Cardiac muscle cell (in vitro differentiated cells and primary cell): Measurements from ENCODE around the gene TERB2. TPM values are rescaled to one million over a fixed set of nuclear protein-coding genes. Genes with fewer than 3 reads are reported as not detected.
A peak's percentile ranks its signal among the peaks of the same experiment; 100 is the strongest.
"Not testable (repeated sequence)": the region's sequence is repeated elsewhere in the genome, so short reads cannot be mapped to it uniquely, and the experiment has no call there.

Experiments
- DNase-seq, 2 donors: peaks; one replicate each; pipeline versions ENCODE4 v3.0.0 to v3.0.0-alpha.2; 2010 to 2017; ENCODE audit warnings: low read depth in 1 of 2, low spot score in 1 of 2
- H3K27ac ChIP-seq: fragments of 200-600 bp; sonication (generic); 2 replicates; pipeline ENCODE4 v1.5.1; 2016
- H3K27me3 ChIP-seq: fragments of 200-600 bp; sonication (generic); 2 replicates; pipeline ENCODE4 v1.6.0; 2016; ENCODE audit warnings: control low read depth
- H3K36me3 ChIP-seq: fragments of 200-600 bp; sonication (generic); 2 replicates; pipeline ENCODE4 v1.5.1; 2016; ENCODE audit warnings: control low read depth
- H3K4me1 ChIP-seq: fragments of 200-600 bp; sonication (generic); 2 replicates; pipeline ENCODE4 v1.8.1; 2017; ENCODE audit warnings: low read depth, mild to moderate bottlenecking, mixed run types
- H3K4me3 ChIP-seq: fragments of 200-600 bp; sonication (generic); 2 replicates; pipeline ENCODE4 v1.5.1; 2016; ENCODE audit warnings: mild to moderate bottlenecking
- H3K9me3 ChIP-seq: fragments of 200-600 bp; sonication (generic); 2 replicates; pipeline ENCODE4 v1.5.1; 2017; ENCODE audit warnings: low read depth, mild to moderate bottlenecking, control low read depth
- CTCF ChIP-seq: IDR thresholded peaks from 2 replicates; pipeline ENCODE4 v1.5.1; 2012; ENCODE audit warnings: low read depth, mild to moderate bottlenecking, low read length
- polyA plus RNA-seq: library from polyadenylated mRNA; unstranded; fragments of >200 nt; fragmentation: Nextera tagmentation; extraction: Ambion mirVana; gene quantifications from 2 replicates; pipeline ENCODE4 v1.2.1, GENCODE V29; 2016
- total RNA-seq: library from RNA; depleted of rRNA; stranded (reverse); fragments of >200 nt; gene quantifications from 2 replicates; pipeline ENCODE4 v1.2.3, GENCODE V29; 2016

TERB2 gene
- not detected in 2 replicates for total RNA-seq
- polyA plus RNA-seq: not detected in 2 replicates

- no peaks in the 10 kb centered on the region for H3K36me3 ChIP-seq
- H3K27me3 ChIP-seq: no peaks in the 10 kb centered on the region
- no peak within 1 kb of the TSS for H3K4me3 ChIP-seq
- no peaks in the 10 kb centered on the region for H3K9me3 ChIP-seq
- no peaks in the 10 kb centered on the region for H3K4me1 ChIP-seq
- no peak within 1 kb of the TSS for H3K27ac ChIP-seq
- TF ChIP-seq CTCF: no peak
- no peak for DNase-seq
Measured at GRCh38 chr15:44956388-44956787, at the start of gene TERB2. Gene TERB2 (plus strand): TSS chr15:44956687. CDS start chr15:44956719, 32 bp downstream.

- TF ChIP-seq CTCF: no peak
- H3K27ac ChIP-seq: no peak overlapping the region
- H3K36me3 ChIP-seq: no peaks in the 10 kb centered on the region
- H3K4me1 ChIP-seq: peaks cover 5% of the 10 kb centered on the region
- H3K27me3 ChIP-seq: no peaks in the 10 kb centered on the region
- H3K4me3 ChIP-seq: no peak overlapping the region
- DNase-seq: no peak
- H3K9me3 ChIP-seq: no peaks in the 10 kb centered on the region
Measured at GRCh38 chr15:44909423-44909822, 47.1 kb upstream of the TERB2 start.

GRCh38 chr15:44910981-44911625 is 45.4 kb upstream of the TERB2 start:
- H3K27ac ChIP-seq: no peak overlapping the region
- no peak for DNase-seq
- peaks cover 5% of the 10 kb centered on the region for H3K4me1 ChIP-seq
- no peaks in the 10 kb centered on the region for H3K36me3 ChIP-seq
- no peaks in the 10 kb centered on the region for H3K9me3 ChIP-seq
- H3K27me3 ChIP-seq: no peaks in the 10 kb centered on the region
- no peak for TF ChIP-seq CTCF
- no peak overlapping the region for H3K4me3 ChIP-seq

- H3K4me3 ChIP-seq, DNase-seq, H3K9me3 ChIP-seq, H3K4me1 ChIP-seq, H3K27ac ChIP-seq, H3K27me3 ChIP-seq, H3K36me3 ChIP-seq: not testable (repeated sequence)
Measured at GRCh38 chr15:44912186-44912585, 44.3 kb upstream of the TERB2 start.

GRCh38 chr15:44912974-44913448 is 43.5 kb upstream of the TERB2 start:
- not testable (repeated sequence) for H3K36me3 ChIP-seq, H3K4me3 ChIP-seq, H3K9me3 ChIP-seq, H3K4me1 ChIP-seq, H3K27me3 ChIP-seq
- peak overlapping the region; percentile 79 for H3K27ac ChIP-seq
- peak; percentile 2 to 30 for DNase-seq

GRCh38 chr15:44918136-44918535 is 38.4 kb upstream of the TERB2 start:
- TF ChIP-seq CTCF: no peak
- H3K4me3 ChIP-seq: no peak overlapping the region
- no peaks in the 10 kb centered on the region for H3K9me3 ChIP-seq
- H3K4me1 ChIP-seq: peaks cover 2% of the 10 kb centered on the region
- H3K36me3 ChIP-seq: no peaks in the 10 kb centered on the region
- DNase-seq: no peak
- no peaks in the 10 kb centered on the region for H3K27me3 ChIP-seq
- H3K27ac ChIP-seq: no peak overlapping the region

- not testable (repeated sequence) for H3K4me3 ChIP-seq, DNase-seq, H3K36me3 ChIP-seq, H3K4me1 ChIP-seq, H3K9me3 ChIP-seq, H3K27ac ChIP-seq, H3K27me3 ChIP-seq
Measured at GRCh38 chr15:44928658-44929057, 27.8 kb upstream of the TERB2 start.

- not testable (repeated sequence) for H3K9me3 ChIP-seq, H3K27me3 ChIP-seq, H3K4me3 ChIP-seq, DNase-seq, H3K36me3 ChIP-seq, H3K4me1 ChIP-seq, H3K27ac ChIP-seq
Measured at GRCh38 chr15:44930283-44930682, 26.2 kb upstream of the TERB2 start.

GRCh38 chr15:44958302-44958701 is 1.8 kb downstream of the TERB2 start:
- not testable (repeated sequence) for H3K27me3 ChIP-seq, H3K9me3 ChIP-seq, H3K4me3 ChIP-seq, H3K4me1 ChIP-seq, H3K27ac ChIP-seq, DNase-seq, H3K36me3 ChIP-seq
